Transverse colon (tissue), 4 donors: ENCODE measurements around the gene CAPN9.

Experiments
- POLR2AphosphoS5 ChIP-seq, 3 donors: sonication (generic); formaldehyde crosslinking; IDR thresholded peaks; one replicate each; pipeline ENCODE4 v1.6.1; 2016; ENCODE audit warnings: antibody characterized with exemption in 3 of 3
- TF ChIP-seq, protein P1 (sequence below), 5 experiments: fragments of 200-600 bp in 3 of 5; fragments of 450-650 bp in 2 of 5; sonication (generic) in 3 of 5; IDR thresholded peaks; 1 replicate in 2 of 5; 2 replicates in 3 of 5; pipeline ENCODE4 v1.5.1; 2016 to 2017; ENCODE audit warnings: antibody characterized with exemption in 5 of 5, inconsistent platforms in 3 of 5, mild to moderate bottlenecking in 2 of 5, moderate library complexity in 1 of 5

DNA sequence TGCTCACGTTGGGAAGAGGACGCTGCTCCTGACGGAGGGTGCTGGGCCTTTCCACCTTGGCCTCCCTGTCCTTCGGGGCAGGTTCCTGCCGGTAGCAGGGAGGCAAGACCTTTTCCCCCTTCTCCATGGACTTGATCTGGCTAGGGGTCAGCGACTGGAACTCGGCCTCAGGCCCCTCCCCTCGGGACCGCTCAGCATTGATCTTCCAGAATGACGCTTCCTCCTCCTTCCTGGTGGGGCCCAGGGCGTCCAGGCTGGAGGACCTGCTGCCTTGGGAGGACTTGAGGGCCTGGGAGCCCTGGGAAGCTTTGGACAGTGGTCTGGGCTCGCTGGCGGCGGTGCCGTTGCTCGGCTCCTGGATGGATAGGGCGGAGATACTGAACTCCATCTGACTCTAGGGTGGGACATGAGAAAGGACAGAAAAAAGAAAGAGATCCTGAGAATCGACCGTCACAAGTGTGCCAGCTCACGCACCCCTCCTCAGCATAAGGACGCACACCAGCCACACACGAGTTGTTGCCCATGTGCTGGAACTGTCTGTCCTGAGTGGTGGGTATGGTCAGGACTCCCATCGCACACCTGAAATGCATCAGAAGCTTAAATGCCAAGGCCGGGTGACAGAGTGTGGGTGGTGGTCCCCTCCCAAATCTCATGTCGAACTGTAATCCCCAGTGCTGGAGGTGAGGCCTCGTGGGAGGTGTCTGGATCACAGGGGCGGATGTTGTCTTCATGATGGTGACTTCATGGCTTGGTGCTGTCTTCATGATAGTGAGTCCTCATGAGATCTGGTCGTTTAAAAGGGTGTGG, 96.5 kb downstream of the CAPN9 start:
- TF ChIP-seq, protein P1, sequence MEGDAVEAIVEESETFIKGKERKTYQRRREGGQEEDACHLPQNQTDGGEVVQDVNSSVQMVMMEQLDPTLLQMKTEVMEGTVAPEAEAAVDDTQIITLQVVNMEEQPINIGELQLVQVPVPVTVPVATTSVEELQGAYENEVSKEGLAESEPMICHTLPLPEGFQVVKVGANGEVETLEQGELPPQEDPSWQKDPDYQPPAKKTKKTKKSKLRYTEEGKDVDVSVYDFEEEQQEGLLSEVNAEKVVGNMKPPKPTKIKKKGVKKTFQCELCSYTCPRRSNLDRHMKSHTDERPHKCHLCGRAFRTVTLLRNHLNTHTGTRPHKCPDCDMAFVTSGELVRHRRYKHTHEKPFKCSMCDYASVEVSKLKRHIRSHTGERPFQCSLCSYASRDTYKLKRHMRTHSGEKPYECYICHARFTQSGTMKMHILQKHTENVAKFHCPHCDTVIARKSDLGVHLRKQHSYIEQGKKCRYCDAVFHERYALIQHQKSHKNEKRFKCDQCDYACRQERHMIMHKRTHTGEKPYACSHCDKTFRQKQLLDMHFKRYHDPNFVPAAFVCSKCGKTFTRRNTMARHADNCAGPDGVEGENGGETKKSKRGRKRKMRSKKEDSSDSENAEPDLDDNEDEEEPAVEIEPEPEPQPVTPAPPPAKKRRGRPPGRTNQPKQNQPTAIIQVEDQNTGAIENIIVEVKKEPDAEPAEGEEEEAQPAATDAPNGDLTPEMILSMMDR (IDR thresholded peaks at IDR 0.05), result no peak
- TF ChIP-seq POLR2AphosphoS5 (IDR thresholded peaks at IDR 0.05), result no peak
